Measurements from ENCODE around the gene EFNA4. TPM values are rescaled to one million over a fixed set of nuclear protein-coding genes. Genes with fewer than 3 reads are reported as not detected.
A peak's percentile ranks its signal among the peaks of the same experiment; 100 is the strongest.

The EFNA4 gene
- total and polyA plus RNA-seq, 9 of the 15 experiments (the other 6 are each of a cell fraction or from before 2014, with no cell fraction given), result 0.68 to 7.4 (median 6.1) TPM

DNA sequence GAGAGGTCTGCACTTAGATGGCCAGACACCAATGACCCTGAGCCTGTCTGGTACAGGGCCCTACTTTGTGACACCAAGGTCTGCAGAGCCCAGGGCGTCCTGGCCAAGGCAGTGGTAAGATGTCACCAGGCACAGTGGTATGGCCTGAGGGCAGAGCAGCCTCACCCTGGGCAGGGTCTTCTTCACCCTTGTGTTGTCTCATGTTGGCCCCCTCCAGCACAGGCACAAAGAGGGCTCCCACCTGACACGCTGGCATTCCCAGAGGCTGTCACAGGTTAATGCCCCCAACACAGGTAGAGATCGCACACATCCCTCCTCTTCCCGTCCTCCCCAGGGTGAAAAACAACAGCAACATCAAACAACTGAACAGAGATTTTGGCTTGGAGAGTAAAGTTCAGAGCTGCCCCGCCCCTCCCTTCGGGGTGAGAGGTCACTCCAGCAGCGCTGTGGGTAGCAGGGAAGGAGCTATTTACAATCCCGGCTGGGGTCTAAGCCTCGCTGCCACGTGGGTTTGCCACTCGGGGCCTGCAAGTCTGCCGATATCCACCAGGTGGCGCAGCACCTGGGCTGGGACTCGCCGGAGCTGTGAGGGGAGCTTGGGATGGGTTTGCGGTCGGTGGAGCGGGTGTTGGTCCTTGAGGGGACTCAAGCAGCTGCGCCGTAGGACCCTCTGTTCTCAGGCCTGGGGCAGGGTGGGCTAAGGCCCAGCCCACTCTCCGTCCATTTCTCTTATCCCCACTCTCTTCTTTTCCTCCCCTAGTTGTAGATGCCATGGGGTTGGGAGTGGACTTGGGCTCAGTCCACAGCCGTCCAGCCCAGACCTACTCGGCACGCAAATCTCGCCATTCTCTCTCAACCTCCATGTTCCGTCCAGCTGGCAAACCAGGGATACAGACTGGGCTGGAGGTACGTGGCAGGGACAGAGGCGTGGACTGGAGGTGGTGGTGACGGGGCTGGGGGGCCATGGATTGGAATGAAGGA is 27.8 kb downstream of the EFNA4 start (continued):
- TF ChIP-seq TAF7 (tag; IDR thresholded peaks at IDR 0.05), result no peak
- TF ChIP-seq, protein P1, sequence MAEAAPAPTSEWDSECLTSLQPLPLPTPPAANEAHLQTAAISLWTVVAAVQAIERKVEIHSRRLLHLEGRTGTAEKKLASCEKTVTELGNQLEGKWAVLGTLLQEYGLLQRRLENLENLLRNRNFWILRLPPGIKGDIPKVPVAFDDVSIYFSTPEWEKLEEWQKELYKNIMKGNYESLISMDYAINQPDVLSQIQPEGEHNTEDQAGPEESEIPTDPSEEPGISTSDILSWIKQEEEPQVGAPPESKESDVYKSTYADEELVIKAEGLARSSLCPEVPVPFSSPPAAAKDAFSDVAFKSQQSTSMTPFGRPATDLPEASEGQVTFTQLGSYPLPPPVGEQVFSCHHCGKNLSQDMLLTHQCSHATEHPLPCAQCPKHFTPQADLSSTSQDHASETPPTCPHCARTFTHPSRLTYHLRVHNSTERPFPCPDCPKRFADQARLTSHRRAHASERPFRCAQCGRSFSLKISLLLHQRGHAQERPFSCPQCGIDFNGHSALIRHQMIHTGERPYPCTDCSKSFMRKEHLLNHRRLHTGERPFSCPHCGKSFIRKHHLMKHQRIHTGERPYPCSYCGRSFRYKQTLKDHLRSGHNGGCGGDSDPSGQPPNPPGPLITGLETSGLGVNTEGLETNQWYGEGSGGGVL (CRISPR knock-in tag; IDR thresholded peaks at IDR 0.05), result no peak
- TF ChIP-seq RAD21 (CRISPR knock-in tag; conservative IDR thresholded peaks at IDR 0.05 in 1 of 2, IDR thresholded peaks at IDR 0.05 in 1 of 2), result peak; percentile 78 to 85
- TF ChIP-seq, protein P2, sequence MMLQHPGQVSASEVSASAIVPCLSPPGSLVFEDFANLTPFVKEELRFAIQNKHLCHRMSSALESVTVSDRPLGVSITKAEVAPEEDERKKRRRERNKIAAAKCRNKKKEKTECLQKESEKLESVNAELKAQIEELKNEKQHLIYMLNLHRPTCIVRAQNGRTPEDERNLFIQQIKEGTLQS (IDR thresholded peaks at IDR 0.05), result no peak
- TF ChIP-seq, protein P2 (CRISPR knock-in tag; conservative IDR thresholded peaks at IDR 0.05), result no peak
- TF ChIP-seq TRIM24 (IDR thresholded peaks at IDR 0.05), result no peak
- no peak for TF ChIP-seq ZNF780A (CRISPR knock-in tag; IDR thresholded peaks at IDR 0.05)
- TF ChIP-seq FIP1L1 (IDR thresholded peaks at IDR 0.05; ENCODE audit: low read depth, low read length, poor library complexity, severe bottlenecking), result no peak
- TF ChIP-seq RCOR1 (IDR thresholded peaks at IDR 0.05; ENCODE audit: borderline replicate concordance in 1 of 2, low read depth in 2 of 2, low read length in 2 of 2), result peak in 1 of 2 experiments; percentile 57; a peak in 1 of 4 replicates
- TF ChIP-seq KDM1A (IDR thresholded peaks at IDR 0.05), result no peak
- no peak for TF ChIP-seq PPARD (CRISPR knock-in tag; IDR thresholded peaks at IDR 0.05)
- no peak for TF ChIP-seq CREB1 (IDR thresholded peaks at IDR 0.05)
- no peak for TF ChIP-seq CREB1 (CRISPR knock-in tag; IDR thresholded peaks at IDR 0.05)
- TF ChIP-seq MEF2A (IDR thresholded peaks at IDR 0.05; ENCODE audit: control insufficient read depth, low read depth, low read length), result no peak
- no peak for TF ChIP-seq RHOXF2B (CRISPR knock-in tag; conservative IDR thresholded peaks at IDR 0.05)
- TF ChIP-seq ZKSCAN1 (IDR thresholded peaks at IDR 0.05; ENCODE audit: low read depth, low read length), result peak; percentile 40; the same call in 1 of the 2 replicates
- TF ChIP-seq ZNF699 (CRISPR knock-in tag; IDR thresholded peaks at IDR 0.05; ENCODE audit: insufficient replicate concordance), result no peak
- TF ChIP-seq HDAC2 (IDR thresholded peaks at IDR 0.05), result 0 out of 2 replicates have a peak, but pooled peaks have one; percentile 15
- no peak for TF ChIP-seq ADNP (tag; IDR thresholded peaks at IDR 0.05)
- peak; percentile 24; the same call in 1 of the 2 replicates for TF ChIP-seq JUND (IDR thresholded peaks at IDR 0.05; ENCODE audit: borderline replicate concordance, low read depth, low read length)
- no peak for TF ChIP-seq JUND (tag; IDR thresholded peaks at IDR 0.05; ENCODE audit: borderline replicate concordance, low read depth, low read length)
- TF ChIP-seq, protein P3, sequence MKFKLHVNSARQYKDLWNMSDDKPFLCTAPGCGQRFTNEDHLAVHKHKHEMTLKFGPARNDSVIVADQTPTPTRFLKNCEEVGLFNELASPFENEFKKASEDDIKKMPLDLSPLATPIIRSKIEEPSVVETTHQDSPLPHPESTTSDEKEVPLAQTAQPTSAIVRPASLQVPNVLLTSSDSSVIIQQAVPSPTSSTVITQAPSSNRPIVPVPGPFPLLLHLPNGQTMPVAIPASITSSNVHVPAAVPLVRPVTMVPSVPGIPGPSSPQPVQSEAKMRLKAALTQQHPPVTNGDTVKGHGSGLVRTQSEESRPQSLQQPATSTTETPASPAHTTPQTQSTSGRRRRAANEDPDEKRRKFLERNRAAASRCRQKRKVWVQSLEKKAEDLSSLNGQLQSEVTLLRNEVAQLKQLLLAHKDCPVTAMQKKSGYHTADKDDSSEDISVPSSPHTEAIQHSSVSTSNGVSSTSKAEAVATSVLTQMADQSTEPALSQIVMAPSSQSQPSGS (CRISPR knock-in tag; IDR thresholded peaks at IDR 0.05), result no peak
- TF ChIP-seq SMARCE1 (IDR thresholded peaks at IDR 0.05), result no peak
- no peak for TF ChIP-seq PHB2 (IDR thresholded peaks at IDR 0.05; ENCODE audit: low read depth)
- no peak for TF ChIP-seq ZNF584 (CRISPR knock-in tag; IDR thresholded peaks at IDR 0.05; ENCODE audit: low read depth)

All from K562 (cell line).